Fibroblast of skin of left quadriceps (primary cell): Measurements from ENCODE around the gene FOLH1.
"Not testable (repeated sequence)": the region's sequence is repeated elsewhere in the genome, so short reads cannot be mapped to it uniquely, and the experiment has no call there.

Source experiments
- DNase-seq, 2 experiments: peaks; one replicate each; pipeline ENCODE4 v3.0.0-alpha.2; 2013; ENCODE audit warnings: low read depth in 2 of 2

FOLH1 gene

DNA sequence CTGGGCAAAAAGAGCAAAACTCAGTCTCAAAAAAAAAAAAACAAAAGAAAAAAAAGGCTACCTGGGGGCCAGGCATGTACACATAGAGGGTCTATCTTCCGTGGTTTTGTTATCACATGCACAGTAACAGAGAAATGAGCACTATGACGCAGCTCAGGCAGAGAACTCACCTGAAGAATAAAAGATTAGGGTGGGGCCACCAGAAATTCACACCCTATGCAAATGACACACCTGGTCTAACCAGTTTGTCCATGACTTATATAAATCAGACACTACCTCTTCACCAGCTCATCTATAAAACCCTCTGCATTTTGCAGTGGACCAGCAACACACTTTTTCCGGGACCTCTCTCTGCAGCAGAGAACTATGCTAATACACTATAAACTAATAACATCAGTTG lies 30.5 kb downstream of the FOLH1 start:
- not testable (repeated sequence) for DNase-seq

DNA sequence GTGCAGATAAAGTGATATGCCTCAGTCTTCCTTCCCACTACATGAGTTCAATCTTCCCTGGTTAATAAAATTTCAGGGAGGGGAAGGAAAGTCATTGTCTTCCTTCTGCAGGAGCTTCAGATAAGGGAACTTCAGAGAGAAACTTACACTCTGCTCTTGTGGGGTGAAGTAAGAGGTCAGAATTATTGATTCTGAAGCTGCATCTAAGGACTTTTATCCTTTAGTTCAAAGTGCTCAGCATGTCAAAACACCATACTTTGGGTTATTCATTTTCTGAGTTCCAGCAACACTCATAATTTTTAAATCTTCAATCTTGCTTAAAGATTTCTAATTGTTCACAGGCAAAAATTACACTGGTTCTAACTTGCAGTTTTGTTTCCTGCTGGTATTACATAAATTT lies 33.0 kb downstream of the FOLH1 start:
- not testable (repeated sequence) for DNase-seq

DNA sequence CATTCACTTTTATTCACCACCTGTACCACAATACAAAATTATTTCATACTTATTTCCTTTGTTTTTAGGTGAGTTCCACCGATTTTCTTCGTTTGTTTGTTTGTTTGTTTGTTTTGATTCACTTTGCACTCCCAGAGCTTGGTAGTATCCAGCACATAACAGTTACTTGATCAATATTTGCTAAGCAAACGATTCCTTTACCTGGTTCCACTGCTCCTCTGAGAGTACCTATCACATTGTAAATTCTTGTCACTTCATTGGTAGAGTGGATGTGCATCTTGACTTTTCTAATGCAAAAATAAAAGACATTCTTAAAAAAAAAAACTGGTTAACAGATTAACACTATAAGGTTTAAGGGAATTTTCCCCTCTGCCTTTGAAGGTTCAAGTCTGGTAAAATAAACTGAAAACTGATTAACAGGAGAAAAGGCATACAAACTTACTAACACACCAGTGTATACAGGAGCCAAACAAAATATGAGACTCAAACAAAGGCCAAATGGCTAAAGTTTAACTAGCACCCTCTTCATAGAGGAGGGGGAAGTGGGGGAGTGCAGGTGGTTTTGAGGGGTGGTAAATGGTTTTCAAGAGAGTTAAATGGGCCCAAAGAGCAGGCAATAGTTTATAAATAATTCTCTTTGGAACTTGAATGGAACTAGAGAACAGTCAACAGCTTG lies 33.6 kb downstream of the FOLH1 start:
- DNase-seq = not testable (repeated sequence)

DNA sequence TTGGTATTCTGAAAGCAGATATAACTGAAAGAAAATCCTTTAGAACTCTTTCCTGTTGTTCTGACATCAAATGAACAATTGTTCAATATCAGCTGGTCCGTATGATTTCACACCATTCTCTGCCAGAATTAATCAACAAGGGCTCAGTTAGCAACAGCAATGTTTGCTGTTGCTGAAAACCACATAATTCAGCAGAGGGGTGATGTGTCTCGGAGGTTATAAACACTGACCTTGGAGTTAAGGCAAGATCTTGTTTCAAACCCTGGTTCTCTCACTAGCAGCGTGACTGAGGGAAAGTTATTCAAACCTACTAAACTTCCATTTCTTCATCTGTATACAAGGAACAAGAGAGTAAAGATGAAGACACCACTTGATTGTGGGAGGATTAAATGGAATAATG lies 36.8 kb downstream of the FOLH1 start:
- not testable (repeated sequence) for DNase-seq

DNA sequence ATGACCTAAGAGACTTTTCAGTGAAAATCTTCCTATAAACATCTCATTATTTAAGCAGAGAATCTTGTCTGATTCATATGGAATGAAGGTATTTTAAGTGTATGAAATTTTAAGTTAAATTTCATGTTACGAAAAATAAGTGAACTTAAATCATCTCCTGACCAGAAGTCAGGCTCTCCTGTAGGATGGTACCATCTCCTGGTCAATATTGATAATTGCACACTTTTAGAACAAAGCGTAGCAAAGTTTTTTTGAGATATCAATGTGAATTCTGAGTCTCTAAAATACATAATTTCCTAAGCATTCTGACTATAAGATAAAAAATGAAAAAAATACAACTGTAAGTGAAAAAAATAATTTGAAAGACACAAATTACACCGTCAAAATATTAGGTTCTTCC lies 38.8 kb downstream of the FOLH1 start:
- not testable (repeated sequence) for DNase-seq

DNA sequence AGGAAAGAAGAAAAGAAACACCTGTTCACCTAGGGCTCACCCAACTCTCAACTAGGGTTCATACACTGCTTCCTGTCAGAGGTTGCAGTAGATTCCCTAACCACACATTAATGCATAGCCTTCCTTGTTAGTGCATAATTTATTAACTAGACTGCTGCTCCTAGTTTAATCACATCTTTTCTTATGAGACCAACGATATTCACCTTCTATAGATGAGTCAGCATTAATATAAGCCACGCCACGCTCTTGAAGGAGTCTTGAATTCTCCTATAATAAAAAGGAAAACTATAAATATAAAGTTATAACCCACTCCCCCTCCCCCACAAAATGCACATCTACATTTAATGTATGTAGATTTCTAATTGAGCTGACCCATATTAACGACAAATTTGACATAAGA lies 39.4 kb downstream of the FOLH1 start:
- not testable (repeated sequence) for DNase-seq

DNA sequence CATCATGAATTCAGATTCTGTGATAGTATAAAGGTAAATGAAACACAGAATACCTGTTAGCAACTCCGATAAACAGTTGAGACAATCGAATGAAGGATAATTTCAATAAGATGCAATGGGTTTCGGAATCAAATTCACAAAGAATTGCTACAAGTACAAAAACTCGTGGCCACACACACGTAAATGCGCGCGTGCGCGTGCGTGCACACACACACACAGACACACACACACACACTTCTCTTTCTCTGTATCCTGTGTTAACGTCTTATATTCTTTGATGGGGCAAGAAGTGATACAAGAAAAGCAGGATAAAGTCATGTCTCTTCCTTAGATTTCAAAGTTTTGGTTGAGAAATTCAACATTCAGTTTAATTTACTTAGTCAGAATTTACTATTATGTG lies 57.2 kb downstream of the FOLH1 start:
- DNase-seq = no peak

DNA sequence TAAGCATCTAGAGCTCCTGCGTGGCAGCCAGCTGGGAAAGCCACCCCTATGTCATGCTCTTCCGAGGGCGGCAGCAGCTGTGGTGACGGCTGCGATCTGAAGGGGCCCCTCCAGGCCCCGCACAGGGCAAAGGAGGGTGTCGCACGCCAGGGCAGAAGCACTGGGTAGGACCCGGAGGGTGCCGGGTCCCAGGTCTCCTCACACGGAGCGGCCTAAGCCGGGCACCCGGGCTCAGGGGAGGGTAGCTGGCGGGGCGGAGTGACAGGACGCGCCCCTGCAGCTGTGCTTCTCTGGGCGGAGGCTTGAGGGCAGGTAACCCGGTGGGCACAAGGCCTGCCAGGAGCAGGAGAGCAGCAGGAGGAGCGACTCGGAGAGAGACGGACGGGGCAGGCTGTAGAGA lies 106.0 kb downstream of the FOLH1 start:
- DNase-seq = not testable (repeated sequence)
